Measurements from ENCODE around the gene PDHB. TPM values are rescaled to one million over a fixed set of nuclear protein-coding genes. Genes with fewer than 3 reads are reported as not detected.

The PDHB gene
- total and polyA plus RNA-seq, 2 of the 13 experiments (the other 11 are each of a cell fraction or from before 2014, with no cell fraction given) = 108 to 153 TPM

DNA sequence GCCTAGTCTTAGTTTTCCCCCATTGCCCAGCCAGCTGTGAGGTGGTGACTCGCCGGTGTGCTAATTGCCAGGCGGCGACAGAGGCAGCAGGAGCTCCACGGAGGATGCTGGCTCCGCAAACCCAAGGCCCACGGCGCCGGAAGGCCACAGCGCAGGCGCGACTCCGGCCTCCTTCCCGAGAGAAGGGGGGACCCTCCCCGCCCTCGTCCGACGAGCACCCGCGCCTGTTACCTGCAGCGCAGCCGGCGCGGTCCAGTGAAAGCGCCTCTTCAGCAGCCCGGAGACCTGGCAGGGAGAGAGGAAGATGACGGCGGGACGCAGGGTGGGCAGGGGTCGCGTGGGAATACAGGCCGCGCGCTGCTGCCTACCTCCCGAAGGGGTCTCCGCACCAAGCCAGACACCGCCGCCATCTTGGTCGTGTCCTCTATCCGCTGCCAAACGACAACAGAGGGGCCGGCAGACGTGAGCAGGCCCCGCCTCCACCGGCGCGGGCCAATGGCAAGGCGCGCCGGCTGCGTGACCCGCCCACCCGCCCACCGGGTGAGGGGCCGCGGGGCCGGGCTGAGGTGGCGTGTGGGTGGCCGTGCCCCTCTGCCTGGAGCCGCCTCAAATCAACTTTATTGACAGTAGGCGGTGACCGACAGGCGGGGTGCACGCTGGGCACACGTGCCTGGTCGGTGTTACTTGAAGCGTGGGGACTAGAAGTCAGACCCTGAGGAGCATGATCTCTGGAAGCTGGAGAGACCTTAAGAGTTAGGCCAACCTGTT lies at the start of gene PDHB (continued):
- TF ChIP-seq NFE2L2 (IDR thresholded peaks at IDR 0.05; ENCODE audit: low read length) (no peak), ASH2L (IDR thresholded peaks at IDR 0.05; ENCODE audit: insufficient read length, low read depth, low read length) (peak; percentile 83), ZNF83 (CRISPR knock-in tag; IDR thresholded peaks at IDR 0.05; ENCODE audit: borderline replicate concordance) (peak; percentile 56; the same call in 1 of the 2 replicates), LCORL (IDR thresholded peaks at IDR 0.05) (no peak), LCORL (CRISPR knock-in tag; IDR thresholded peaks at IDR 0.05) (peak; percentile 82), ARNT (IDR thresholded peaks at IDR 0.05) (no peak), JDP2 (CRISPR knock-in tag; IDR thresholded peaks at IDR 0.05; ENCODE audit: borderline replicate concordance) (peak; percentile 19; the same call in 1 of the 2 replicates), NFATC3 (CRISPR knock-in tag; IDR thresholded peaks at IDR 0.05) (no peak), IRF2 (CRISPR knock-in tag; IDR thresholded peaks at IDR 0.05) (peak; percentile 66; the same call in 1 of the 2 replicates), CBX1 (IDR thresholded peaks at IDR 0.05; ENCODE audit: low read depth) (peak; percentile 27), CEBPB (IDR thresholded peaks at IDR 0.05; ENCODE audit: borderline replicate concordance, low read depth, low read length) (no peak), DNMT3B (CRISPR knock-in tag; conservative IDR thresholded peaks at IDR 0.05) (peak; percentile 79; the same call in 1 of the 2 replicates)
- TF ChIP-seq, protein P1, sequence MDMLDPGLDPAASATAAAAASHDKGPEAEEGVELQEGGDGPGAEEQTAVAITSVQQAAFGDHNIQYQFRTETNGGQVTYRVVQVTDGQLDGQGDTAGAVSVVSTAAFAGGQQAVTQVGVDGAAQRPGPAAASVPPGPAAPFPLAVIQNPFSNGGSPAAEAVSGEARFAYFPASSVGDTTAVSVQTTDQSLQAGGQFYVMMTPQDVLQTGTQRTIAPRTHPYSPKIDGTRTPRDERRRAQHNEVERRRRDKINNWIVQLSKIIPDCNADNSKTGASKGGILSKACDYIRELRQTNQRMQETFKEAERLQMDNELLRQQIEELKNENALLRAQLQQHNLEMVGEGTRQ (IDR thresholded peaks at IDR 0.05; ENCODE audit: low read depth, low read length) = no peak
- TF ChIP-seq, protein P1 (CRISPR knock-in tag; IDR thresholded peaks at IDR 0.05; ENCODE audit: borderline replicate concordance) = no peak
- TF ChIP-seq, protein P2, sequence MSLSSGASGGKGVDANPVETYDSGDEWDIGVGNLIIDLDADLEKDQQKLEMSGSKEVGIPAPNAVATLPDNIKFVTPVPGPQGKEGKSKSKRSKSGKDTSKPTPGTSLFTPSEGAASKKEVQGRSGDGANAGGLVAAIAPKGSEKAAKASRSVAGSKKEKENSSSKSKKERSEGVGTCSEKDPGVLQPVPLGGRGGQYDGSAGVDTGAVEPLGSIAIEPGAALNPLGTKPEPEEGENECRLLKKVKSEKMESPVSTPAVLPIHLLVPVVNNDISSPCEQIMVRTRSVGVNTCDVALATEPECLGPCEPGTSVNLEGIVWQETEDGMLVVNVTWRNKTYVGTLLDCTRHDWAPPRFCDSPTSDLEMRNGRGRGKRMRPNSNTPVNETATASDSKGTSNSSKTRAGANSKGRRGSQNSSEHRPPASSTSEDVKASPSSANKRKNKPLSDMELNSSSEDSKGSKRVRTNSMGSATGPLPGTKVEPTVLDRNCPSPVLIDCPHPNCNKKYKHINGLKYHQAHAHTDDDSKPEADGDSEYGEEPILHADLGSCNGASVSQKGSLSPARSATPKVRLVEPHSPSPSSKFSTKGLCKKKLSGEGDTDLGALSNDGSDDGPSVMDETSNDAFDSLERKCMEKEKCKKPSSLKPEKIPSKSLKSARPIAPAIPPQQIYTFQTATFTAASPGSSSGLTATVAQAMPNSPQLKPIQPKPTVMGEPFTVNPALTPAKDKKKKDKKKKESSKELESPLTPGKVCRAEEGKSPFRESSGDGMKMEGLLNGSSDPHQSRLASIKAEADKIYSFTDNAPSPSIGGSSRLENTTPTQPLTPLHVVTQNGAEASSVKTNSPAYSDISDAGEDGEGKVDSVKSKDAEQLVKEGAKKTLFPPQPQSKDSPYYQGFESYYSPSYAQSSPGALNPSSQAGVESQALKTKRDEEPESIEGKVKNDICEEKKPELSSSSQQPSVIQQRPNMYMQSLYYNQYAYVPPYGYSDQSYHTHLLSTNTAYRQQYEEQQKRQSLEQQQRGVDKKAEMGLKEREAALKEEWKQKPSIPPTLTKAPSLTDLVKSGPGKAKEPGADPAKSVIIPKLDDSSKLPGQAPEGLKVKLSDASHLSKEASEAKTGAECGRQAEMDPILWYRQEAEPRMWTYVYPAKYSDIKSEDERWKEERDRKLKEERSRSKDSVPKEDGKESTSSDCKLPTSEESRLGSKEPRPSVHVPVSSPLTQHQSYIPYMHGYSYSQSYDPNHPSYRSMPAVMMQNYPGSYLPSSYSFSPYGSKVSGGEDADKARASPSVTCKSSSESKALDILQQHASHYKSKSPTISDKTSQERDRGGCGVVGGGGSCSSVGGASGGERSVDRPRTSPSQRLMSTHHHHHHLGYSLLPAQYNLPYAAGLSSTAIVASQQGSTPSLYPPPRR (CRISPR knock-in tag; IDR thresholded peaks at IDR 0.05; ENCODE audit: borderline replicate concordance) = peak; percentile 20; the same call in 1 of the 2 replicates
- TF ChIP-seq, protein P3, sequence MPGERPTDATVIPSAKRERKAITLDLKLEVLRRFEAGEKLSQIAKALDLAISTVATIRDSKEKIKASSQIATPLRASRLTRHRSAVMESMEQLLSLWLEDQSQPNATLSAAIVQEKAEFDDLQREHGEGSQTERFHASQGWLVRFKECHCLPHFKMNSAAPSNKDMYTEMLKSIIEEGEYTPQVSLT (CRISPR knock-in tag; IDR thresholded peaks at IDR 0.05; ENCODE audit: borderline replicate concordance, low read depth) = peak; percentile 50; the same call in 1 of the 2 replicates
- TF ChIP-seq, protein P4, sequence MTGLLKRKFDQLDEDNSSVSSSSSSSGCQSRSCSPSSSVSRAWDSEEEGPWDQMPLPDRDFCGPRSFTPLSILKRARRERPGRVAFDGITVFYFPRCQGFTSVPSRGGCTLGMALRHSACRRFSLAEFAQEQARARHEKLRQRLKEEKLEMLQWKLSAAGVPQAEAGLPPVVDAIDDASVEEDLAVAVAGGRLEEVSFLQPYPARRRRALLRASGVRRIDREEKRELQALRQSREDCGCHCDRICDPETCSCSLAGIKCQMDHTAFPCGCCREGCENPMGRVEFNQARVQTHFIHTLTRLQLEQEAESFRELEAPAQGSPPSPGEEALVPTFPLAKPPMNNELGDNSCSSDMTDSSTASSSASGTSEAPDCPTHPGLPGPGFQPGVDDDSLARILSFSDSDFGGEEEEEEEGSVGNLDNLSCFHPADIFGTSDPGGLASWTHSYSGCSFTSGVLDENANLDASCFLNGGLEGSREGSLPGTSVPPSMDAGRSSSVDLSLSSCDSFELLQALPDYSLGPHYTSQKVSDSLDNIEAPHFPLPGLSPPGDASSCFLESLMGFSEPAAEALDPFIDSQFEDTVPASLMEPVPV (CRISPR knock-in tag; IDR thresholded peaks at IDR 0.05) = peak; percentile 94
- TF ChIP-seq, protein P5, sequence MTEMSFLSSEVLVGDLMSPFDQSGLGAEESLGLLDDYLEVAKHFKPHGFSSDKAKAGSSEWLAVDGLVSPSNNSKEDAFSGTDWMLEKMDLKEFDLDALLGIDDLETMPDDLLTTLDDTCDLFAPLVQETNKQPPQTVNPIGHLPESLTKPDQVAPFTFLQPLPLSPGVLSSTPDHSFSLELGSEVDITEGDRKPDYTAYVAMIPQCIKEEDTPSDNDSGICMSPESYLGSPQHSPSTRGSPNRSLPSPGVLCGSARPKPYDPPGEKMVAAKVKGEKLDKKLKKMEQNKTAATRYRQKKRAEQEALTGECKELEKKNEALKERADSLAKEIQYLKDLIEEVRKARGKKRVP (CRISPR knock-in tag; IDR thresholded peaks at IDR 0.05) = peak in 1 of 2 experiments; percentile 35; a peak in 1 of 4 replicates

Measured in HepG2 (cell line).